HepG2 (cell line): ENCODE data around the gene UNKL. TPM values are rescaled to one million over a fixed set of nuclear protein-coding genes. Genes with fewer than 3 reads are reported as not detected.

Source experiments
- AGO2 ChIP-seq: fragments of 200-400 bp; formaldehyde crosslinking; optimal IDR thresholded peaks from 2 replicates; pipeline ENCODE3; 2017; ENCODE audit warnings: mild to moderate bottlenecking, low read depth, low read length, moderate library complexity
- EHMT2 ChIP-seq: fragments of 200-600 bp; sonication (generic); IDR thresholded peaks from 2 replicates; pipeline ENCODE4 v1.7.0; 2017; ENCODE audit warnings: antibody characterized with exemption, low read depth, low read length, borderline replicate concordance
- HNF4G ChIP-seq, 2 experiments: sonication (generic) in 1 of 2; formaldehyde crosslinking in 1 of 2; IDR thresholded peaks; 2 replicates each; pipeline versions ENCODE4 v1.4.0 to v1.6.1; 2011 to 2020; ENCODE audit warnings: borderline replicate concordance in 2 of 2, low read depth in 2 of 2, mild to moderate bottlenecking in 2 of 2, low read length in 1 of 2, missing genetic modification reagents in 1 of 2, moderate library complexity in 1 of 2
- KDM5A ChIP-seq: fragments of 200-600 bp; sonication (generic); IDR thresholded peaks from 2 replicates; pipeline ENCODE4 v1.7.0; 2018; ENCODE audit warnings: antibody characterized with exemption, mild to moderate bottlenecking, low read length, borderline replicate concordance
- KLF11 ChIP-seq: IDR thresholded peaks from 2 replicates; pipeline ENCODE4 v1.6.1; 2016; ENCODE audit warnings: missing compliant biosample characterization
- MATR3 ChIP-seq: sonication (generic); formaldehyde crosslinking; IDR thresholded peaks from 2 replicates; pipeline ENCODE4 v1.4.0; 2020; ENCODE audit warnings: missing genetic modification reagents
- TOPORS ChIP-seq: sonication (generic); formaldehyde crosslinking; IDR thresholded peaks from 2 replicates; pipeline ENCODE4 v1.8.0; 2023; ENCODE audit warnings: mild to moderate bottlenecking, missing genetic modification reagents
- ZBTB20 ChIP-seq: sonication (generic); formaldehyde crosslinking; IDR thresholded peaks from 2 replicates; pipeline ENCODE4 v1.8.1; 2023; ENCODE audit warnings: missing genetic modification reagents, low read depth, mild to moderate bottlenecking, borderline replicate concordance
- ZBTB3 ChIP-seq: sonication (generic); formaldehyde crosslinking; IDR thresholded peaks from 2 replicates; pipeline ENCODE4 v1.4.0; 2020; ENCODE audit warnings: low read depth, mild to moderate bottlenecking, moderate library complexity, missing genetic modification reagents, borderline replicate concordance
- ZBTB7B ChIP-seq: sonication (generic); formaldehyde crosslinking; IDR thresholded peaks from 2 replicates; pipeline ENCODE4 v1.4.0; 2020; ENCODE audit warnings: missing genetic modification reagents
- ZFP36L2 ChIP-seq: sonication (generic); formaldehyde crosslinking; IDR thresholded peaks from 2 replicates; pipeline ENCODE4 v1.4.0; 2020; ENCODE audit warnings: missing genetic modification reagents
- ZNF264 ChIP-seq: sonication (generic); formaldehyde crosslinking; IDR thresholded peaks from 2 replicates; pipeline ENCODE4 v1.4.0; 2020; ENCODE audit warnings: missing genetic modification reagents
- ZNF3 ChIP-seq: IDR thresholded peaks from 2 replicates; pipeline ENCODE4 v1.7.0; 2017; ENCODE audit warnings: inconsistent platforms
- ZNF569 ChIP-seq: sonication (generic); formaldehyde crosslinking; IDR thresholded peaks from 2 replicates; pipeline ENCODE4 v1.5.0; 2020; ENCODE audit warnings: mild to moderate bottlenecking, missing genetic modification reagents, moderate library complexity, borderline replicate concordance
- ZNF570 ChIP-seq: sonication (generic); formaldehyde crosslinking; IDR thresholded peaks from 2 replicates; pipeline ENCODE4 v1.4.0; 2020; ENCODE audit warnings: mild to moderate bottlenecking, missing genetic modification reagents, borderline replicate concordance
- ZNF572 ChIP-seq: sonication (generic); formaldehyde crosslinking; IDR thresholded peaks from 2 replicates; pipeline ENCODE4 v1.5.1; 2020; ENCODE audit warnings: mild to moderate bottlenecking, missing genetic modification reagents
- ZNF672 ChIP-seq: sonication (generic); formaldehyde crosslinking; IDR thresholded peaks from 2 replicates; pipeline ENCODE4 v1.8.1; 2022; ENCODE audit warnings: missing genetic modification reagents
- ZNF772 ChIP-seq: sonication (generic); formaldehyde crosslinking; IDR thresholded peaks from 2 replicates; pipeline ENCODE4 v1.5.0; 2020; ENCODE audit warnings: mild to moderate bottlenecking, missing genetic modification reagents
- ZSCAN21 ChIP-seq: sonication (generic); formaldehyde crosslinking; IDR thresholded peaks from 2 replicates; pipeline ENCODE4 v1.8.0; 2022; ENCODE audit warnings: mild to moderate bottlenecking, missing genetic modification reagents, moderate library complexity, borderline replicate concordance
- polyA plus RNA-seq, 8 experiments: library from polyadenylated mRNA; depleted of rRNA in 3 of 8; stranded (reverse) in 7 of 8; unstranded in 1 of 8; fragments of >200 nt; fragmentation: Illumina TruSeq in 4 of 8; extraction: Trizol in 4 of 8; gene quantifications; 2 replicates each; pipeline versions ENCODE4 v1.2.1 to v1.2.3, GENCODE V29; 2011 to 2016; ENCODE audit warnings: low read depth in 4 of 8, missing spikeins in 1 of 8, mixed read lengths in 1 of 8; ENCODE audit not compliant: insufficient read depth in 1 of 8
- total RNA-seq, 5 experiments: library from RNA; depleted of rRNA; stranded (reverse); fragments of >200 nt; fragmentation: Illumina TruSeq; extraction: Trizol; gene quantifications; 2 replicates each; pipeline ENCODE4 v1.2.3, GENCODE V29; 2016; ENCODE audit warnings: low read depth in 1 of 5
- TF ChIP-seq, protein P1 (sequence below): sonication (generic); formaldehyde crosslinking; IDR thresholded peaks from 2 replicates; pipeline ENCODE4 v1.8.1; 2023; ENCODE audit warnings: mild to moderate bottlenecking, missing genetic modification reagents
- TF ChIP-seq, protein P2 (sequence below): sonication (generic); formaldehyde crosslinking; conservative IDR thresholded peaks from 2 replicates; pipeline ENCODE4 v1.5.0; 2020; ENCODE audit warnings: missing genetic modification reagents
- TF ChIP-seq, protein P3 (sequence below): sonication (generic); formaldehyde crosslinking; IDR thresholded peaks from 2 replicates; pipeline ENCODE4 v1.4.0; 2020; ENCODE audit warnings: missing genetic modification reagents

UNKL gene
- total and polyA plus RNA-seq, 2 of the 13 experiments (the other 11 are each of a cell fraction or from before 2014, with no cell fraction given), result 10.4 to 17.6 TPM

- no peak for TF ChIP-seq MATR3 (CRISPR knock-in tag)
- TF ChIP-seq, protein P1, sequence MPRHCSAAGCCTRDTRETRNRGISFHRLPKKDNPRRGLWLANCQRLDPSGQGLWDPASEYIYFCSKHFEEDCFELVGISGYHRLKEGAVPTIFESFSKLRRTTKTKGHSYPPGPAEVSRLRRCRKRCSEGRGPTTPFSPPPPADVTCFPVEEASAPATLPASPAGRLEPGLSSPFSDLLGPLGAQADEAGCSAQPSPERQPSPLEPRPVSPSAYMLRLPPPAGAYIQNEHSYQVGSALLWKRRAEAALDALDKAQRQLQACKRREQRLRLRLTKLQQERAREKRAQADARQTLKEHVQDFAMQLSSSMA (CRISPR knock-in tag), result peak; percentile 36; the same call in 1 of the 2 replicates
- TF ChIP-seq ZNF570, result no peak
- TF ChIP-seq HNF4G (IDR thresholded peaks at IDR 0.05; ENCODE audit: borderline replicate concordance, low read depth, low read length), result no peak
- TF ChIP-seq HNF4G (CRISPR knock-in tag; IDR thresholded peaks at IDR 0.05; ENCODE audit: borderline replicate concordance, low read depth), result 0 out of 2 replicates have a peak, but pooled peaks have one; percentile 35
- TF ChIP-seq TOPORS, result no peak
- TF ChIP-seq AGO2, result peak; percentile 42
- no peak for TF ChIP-seq KLF11
- TF ChIP-seq, protein P2, sequence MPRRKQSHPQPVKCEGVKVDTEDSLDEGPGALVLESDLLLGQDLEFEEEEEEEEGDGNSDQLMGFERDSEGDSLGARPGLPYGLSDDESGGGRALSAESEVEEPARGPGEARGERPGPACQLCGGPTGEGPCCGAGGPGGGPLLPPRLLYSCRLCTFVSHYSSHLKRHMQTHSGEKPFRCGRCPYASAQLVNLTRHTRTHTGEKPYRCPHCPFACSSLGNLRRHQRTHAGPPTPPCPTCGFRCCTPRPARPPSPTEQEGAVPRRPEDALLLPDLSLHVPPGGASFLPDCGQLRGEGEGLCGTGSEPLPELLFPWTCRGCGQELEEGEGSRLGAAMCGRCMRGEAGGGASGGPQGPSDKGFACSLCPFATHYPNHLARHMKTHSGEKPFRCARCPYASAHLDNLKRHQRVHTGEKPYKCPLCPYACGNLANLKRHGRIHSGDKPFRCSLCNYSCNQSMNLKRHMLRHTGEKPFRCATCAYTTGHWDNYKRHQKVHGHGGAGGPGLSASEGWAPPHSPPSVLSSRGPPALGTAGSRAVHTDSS (CRISPR knock-in tag), result no peak
- no peak for TF ChIP-seq ZNF569
- TF ChIP-seq, protein P3, sequence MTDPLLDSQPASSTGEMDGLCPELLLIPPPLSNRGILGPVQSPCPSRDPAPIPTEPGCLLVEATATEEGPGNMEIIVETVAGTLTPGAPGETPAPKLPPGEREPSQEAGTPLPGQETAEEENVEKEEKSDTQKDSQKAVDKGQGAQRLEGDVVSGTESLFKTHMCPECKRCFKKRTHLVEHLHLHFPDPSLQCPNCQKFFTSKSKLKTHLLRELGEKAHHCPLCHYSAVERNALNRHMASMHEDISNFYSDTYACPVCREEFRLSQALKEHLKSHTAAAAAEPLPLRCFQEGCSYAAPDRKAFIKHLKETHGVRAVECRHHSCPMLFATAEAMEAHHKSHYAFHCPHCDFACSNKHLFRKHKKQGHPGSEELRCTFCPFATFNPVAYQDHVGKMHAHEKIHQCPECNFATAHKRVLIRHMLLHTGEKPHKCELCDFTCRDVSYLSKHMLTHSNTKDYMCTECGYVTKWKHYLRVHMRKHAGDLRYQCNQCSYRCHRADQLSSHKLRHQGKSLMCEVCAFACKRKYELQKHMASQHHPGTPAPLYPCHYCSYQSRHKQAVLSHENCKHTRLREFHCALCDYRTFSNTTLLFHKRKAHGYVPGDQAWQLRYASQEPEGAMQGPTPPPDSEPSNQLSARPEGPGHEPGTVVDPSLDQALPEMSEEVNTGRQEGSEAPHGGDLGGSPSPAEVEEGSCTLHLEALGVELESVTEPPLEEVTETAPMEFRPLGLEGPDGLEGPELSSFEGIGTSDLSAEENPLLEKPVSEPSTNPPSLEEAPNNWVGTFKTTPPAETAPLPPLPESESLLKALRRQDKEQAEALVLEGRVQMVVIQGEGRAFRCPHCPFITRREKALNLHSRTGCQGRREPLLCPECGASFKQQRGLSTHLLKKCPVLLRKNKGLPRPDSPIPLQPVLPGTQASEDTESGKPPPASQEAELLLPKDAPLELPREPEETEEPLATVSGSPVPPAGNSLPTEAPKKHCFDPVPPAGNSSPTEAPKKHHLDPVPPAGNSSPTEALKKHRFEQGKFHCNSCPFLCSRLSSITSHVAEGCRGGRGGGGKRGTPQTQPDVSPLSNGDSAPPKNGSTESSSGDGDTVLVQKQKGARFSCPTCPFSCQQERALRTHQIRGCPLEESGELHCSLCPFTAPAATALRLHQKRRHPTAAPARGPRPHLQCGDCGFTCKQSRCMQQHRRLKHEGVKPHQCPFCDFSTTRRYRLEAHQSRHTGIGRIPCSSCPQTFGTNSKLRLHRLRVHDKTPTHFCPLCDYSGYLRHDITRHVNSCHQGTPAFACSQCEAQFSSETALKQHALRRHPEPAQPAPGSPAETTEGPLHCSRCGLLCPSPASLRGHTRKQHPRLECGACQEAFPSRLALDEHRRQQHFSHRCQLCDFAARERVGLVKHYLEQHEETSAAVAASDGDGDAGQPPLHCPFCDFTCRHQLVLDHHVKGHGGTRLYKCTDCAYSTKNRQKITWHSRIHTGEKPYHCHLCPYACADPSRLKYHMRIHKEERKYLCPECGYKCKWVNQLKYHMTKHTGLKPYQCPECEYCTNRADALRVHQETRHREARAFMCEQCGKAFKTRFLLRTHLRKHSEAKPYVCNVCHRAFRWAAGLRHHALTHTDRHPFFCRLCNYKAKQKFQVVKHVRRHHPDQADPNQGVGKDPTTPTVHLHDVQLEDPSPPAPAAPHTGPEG (CRISPR knock-in tag), result no peak
- no peak for TF ChIP-seq ZNF672
- TF ChIP-seq EHMT2, result no peak
- TF ChIP-seq ZBTB7B (CRISPR knock-in tag), result no peak
- TF ChIP-seq ZNF3, result no peak
- no peak for TF ChIP-seq ZBTB20
- TF ChIP-seq ZFP36L2 (CRISPR knock-in tag), result no peak
- TF ChIP-seq ZSCAN21, result no peak
- no peak for TF ChIP-seq ZBTB3 (CRISPR knock-in tag)
- no peak for TF ChIP-seq ZNF264 (CRISPR knock-in tag)
- TF ChIP-seq ZNF572 (CRISPR knock-in tag), result 0 out of 2 replicates have a peak, but pooled peaks have one; percentile 43
- TF ChIP-seq ZNF772, result no peak
- TF ChIP-seq KDM5A, result peak; percentile 42; the same call in 1 of the 2 replicates
These were observed 70.9 kb downstream of the UNKL start (continued) for GRCh38 chr16:1343428-1344242.
